Fibroblast of skin of scalp (primary cell): ENCODE results near the gene AGMO.

Source experiments
- DNase-seq: peaks from one replicate; pipeline ENCODE4 v3.0.0-alpha.2; 2013

The AGMO gene

DNA sequence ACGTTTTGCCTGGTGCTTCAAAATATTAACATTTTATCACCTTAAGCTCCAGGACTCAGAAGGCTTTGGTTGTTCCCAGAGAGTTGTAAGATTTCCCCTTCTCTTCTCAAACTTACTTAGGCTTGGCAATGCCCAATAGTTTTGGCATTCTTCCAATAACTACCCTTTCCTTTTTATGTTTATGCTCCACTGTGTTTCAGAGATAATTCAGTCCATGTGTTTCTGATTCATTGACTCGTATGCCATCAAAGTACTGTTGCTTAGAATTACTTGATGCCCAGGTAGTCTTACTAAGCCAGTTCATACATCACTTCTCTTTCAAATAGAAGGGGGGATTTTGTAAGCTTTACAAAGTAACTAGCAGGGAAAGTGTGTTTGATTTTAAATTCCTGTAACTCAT is 66.6 kb downstream of the AGMO start:
- DNase-seq = no peak

DNA sequence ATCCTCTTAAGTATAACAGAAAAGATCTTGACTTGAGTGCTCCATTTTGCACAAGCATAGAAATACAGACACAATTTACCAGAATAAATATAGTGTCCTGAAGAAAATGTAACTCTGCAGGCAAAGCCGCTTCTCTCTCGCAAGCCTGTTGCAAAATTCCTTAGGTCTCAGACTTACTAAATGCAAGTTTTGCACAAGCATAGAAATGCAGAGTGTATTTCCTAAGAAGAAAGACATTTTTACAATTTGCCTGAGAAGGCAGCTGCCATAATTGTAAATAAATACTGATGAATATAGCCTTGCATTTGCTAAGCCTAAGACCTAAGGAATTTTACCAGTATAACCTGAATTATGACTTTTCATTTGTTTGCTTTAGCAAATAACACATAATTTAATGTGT is 67.1 kb downstream of the AGMO start:
- DNase-seq = no peak

DNA sequence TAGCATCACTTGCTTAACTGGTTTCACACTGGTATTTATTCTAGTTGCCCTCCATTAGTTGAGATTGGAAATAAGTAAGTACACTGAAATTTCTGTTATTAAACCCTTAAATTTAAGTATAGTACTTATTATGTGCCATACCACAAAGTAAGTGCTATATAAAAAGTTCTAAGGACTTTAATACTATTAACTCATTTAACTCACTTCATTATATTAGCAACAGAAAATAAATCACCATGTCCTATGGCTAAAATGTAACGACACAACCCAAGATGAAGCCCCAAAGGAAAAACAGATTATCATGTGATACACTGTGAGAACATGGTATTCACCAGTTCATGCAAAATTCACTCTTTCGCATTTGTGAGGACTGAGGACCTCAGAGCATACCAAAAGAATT is 70.5 kb downstream of the AGMO start:
- no peak for DNase-seq

DNA sequence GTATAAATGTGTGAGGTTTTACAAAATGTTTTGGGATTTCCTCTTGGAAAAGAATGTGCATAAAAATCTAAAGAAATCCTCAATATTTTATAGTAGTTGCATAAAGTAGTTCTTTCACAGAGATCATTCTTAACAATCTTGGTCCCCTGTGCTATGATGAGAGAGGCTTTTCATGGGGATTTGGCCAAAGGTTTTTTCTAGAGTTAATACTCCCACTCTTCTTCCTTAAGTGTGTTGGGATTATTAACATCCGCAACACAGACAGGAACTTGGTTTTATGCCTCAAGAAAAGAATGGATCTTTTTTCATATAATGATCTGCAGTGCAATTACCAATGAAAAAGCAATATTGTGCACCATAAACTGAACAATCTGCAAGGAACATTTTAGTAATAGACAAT is 71.5 kb downstream of the AGMO start:
- no peak for DNase-seq

DNA sequence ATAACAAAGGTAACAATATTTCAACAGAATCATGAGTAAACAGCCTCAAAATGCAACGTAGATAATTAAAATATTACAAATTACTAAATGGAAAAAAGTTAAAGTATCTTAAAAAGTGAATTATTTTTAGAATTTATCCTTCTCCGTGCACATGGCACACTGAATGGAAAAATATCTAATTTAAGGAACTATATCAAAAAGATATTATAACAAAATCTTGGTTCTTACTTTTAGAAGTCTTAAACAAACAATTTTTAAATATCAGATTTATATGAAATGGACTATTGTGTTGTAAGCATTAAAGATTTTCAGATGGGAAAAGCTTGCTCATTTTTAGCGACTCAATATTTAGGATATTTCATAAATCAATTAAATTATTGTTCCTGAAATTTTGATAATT is 72.0 kb downstream of the AGMO start:
- DNase-seq = no peak

DNA sequence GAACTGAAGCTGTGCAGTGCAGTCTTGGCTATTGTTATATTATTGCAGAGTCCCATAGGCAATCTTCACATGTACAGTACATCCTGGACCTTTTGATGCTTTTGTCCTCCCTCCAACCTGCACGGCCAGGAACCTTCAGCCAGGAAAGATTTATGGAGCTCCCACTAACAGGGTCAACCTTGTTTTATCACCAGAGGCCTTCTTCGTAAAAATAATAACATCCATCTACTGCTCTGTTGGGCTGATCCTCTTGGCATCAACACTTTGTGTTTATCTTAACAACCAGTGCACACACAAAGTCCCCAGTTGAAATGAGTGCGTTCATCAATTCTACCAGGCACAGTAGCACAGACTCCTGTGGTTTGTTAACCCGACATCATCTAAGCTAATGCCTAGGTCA is 72.4 kb downstream of the AGMO start:
- DNase-seq = no peak

DNA sequence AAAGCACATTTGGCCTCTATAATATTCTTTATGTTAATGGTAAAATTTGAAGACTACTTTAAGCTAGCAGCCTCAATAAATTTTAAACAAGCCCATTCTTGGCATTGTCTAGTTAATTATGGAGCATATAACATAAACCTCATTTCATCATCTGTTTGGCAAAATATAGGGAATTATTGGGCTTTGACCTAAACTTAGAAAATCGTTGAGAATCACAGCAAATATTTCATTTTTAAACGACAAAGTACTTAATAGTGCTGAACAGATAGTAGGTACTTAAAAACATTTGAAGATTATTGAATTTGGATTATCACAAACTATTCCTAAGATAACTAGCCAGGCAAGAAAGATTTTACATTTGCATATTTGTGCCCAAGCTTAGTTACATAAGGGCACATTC is 73.4 kb downstream of the AGMO start:
- no peak for DNase-seq

DNA sequence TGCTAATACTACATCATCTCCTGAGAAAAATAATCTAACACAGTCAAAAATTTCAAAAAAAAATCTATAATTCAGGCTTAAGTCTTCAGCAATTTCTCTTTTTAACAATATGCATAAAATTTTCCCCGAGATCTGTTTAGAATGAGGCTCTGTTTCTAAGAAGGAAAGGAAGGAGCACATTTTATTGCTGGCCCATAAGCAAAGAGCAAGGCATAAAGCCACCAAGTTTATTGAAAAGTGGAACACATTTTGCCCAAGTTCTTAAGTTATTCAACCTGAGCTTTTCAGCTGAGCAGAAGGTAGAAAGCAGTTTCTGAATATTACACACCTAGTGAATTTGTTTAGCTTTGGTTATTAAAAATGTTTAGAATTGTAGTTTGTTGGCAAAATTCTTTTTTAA is 73.9 kb downstream of the AGMO start:
- DNase-seq = no peak

DNA sequence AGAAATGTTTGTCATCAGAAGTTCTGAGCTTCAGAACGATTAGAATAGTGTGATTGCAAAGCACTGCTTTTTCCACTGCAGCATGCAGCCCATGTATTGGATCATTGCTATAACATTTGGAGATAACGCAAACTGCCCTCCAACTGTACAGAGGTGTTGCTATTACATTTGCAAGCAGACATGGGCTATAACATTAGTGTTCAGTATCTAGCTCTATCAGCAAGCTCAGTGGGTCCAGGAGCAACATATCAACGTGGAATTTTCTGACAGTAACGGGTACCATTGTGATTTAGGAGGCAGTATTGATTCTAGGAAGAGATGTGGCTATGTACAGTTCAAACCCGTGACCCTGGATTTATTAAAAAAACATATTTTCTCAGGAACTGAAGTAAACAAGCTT is 75.8 kb downstream of the AGMO start:
- no peak for DNase-seq

DNA sequence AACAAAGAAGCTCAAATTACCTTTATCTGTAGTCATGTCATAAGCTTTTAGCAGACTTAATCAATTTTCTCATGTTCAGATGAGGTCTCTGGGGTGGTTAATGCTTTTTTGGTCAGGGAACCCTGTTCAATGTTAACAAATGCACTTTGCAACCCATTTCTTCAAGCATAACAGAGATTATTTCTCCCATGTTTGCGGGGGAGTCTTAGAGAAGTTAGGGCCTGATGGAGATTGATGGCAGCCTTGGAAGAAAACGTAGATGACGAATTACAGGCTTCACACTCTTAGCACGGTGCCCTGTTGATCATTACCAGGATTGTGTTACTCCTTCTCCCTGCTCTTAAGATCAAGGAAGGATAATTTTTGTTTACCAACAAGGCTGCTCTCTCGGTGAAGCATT is 76.4 kb downstream of the AGMO start:
- DNase-seq = no peak

DNA sequence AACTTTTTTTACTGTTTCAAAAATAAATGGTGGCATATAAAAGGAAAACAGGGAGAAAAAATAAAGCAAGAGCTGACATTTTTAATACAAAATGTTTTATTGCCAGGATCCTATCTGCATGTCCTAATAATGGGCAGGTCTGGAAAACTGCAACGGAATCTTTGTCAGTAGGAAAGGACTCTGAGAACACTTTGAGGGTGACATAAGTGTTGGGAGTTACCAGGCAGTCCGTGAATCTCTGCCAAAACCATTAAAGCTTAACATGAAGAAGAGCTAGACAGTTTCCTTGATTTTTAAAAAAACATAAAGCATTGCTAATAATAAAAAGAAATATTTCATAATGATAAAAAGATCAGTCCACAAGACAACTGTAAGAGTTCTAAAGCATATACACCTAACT is 80.7 kb downstream of the AGMO start:
- no peak for DNase-seq

DNA sequence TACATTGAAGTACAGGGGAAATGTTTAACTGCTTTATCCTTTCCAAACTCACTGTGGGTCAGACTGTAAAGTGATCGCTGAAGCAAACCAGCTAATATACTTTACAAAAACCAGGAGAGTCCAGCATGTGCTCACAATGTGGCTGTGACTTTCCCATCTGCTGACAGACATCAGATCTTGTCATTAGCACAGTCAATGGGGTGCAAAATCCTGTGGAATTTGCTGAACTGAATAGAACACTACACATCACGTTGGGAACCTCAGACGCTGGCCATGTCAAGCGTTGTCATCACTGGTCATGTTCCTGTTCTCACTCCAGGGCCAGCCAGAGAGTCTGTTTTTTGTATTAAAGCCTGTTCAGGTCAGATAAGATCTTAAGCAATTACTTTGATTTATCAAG is 83.4 kb downstream of the AGMO start:
- no peak for DNase-seq

DNA sequence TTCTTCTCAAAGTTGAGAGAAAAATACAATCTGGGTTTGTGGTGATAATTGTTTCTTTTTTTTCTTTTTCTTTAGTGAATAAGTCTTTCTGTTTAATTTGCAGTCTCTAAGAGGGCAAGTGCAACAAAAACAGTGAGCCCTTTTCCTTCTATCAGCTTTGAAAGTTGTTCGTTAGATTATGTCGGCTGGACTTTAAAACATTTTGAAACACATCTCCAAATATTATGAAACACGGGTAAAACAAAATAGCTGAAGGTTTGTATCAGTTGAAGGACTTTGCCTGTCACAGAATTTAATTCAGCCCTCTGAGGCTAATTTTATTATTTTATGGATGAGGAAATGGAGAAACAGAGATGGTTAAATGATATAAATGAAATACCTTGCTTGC is 85.3 kb downstream of the AGMO start:
- DNase-seq = no peak

DNA sequence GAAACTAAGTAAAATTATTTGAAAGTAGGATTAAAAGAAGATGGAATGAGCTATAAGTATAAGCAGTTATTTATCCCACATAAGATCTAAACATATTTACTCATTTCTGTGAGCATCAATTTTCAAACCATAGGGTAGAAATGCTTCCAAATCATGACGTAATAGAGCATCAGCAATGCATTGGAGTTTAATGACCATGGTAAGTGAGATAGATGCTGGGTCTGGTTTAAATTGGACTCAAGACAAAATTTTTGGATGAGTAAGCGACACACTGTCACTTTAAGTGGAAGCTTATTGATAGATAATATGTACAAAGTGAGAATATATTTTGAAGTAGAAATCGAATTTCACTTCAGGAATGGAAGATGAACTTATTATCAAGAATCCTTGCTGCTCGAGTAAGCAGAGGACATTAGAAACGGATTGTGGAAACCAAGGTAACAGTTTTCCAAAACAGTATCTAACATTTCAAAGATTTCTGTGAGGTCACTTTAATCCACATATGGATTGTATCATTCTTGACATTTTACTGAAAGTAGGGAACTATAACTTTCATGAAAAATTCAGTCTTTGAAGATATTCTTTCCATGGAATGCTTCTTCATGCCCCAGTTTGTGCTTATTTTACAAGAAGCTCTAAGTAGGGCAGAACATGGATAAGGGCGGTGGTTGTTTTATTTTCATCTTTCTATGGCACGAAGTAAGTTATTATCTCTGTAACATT is 85.8 kb downstream of the AGMO start:
- DNase-seq = no peak

DNA sequence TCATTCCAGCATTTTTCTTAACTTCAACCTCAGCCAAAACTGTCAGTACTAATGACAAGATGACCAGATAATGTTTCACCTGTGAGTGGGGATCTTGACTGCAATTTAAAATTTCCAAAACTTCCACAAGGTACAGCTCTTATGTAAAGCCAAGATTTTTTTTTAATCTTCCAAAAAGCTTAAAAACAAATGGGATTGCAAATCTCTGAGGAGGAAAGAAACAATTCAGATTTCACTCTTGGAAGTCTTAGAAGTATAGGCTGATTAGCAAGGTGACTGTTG is 90.2 kb downstream of the AGMO start:
- DNase-seq = no peak

DNA sequence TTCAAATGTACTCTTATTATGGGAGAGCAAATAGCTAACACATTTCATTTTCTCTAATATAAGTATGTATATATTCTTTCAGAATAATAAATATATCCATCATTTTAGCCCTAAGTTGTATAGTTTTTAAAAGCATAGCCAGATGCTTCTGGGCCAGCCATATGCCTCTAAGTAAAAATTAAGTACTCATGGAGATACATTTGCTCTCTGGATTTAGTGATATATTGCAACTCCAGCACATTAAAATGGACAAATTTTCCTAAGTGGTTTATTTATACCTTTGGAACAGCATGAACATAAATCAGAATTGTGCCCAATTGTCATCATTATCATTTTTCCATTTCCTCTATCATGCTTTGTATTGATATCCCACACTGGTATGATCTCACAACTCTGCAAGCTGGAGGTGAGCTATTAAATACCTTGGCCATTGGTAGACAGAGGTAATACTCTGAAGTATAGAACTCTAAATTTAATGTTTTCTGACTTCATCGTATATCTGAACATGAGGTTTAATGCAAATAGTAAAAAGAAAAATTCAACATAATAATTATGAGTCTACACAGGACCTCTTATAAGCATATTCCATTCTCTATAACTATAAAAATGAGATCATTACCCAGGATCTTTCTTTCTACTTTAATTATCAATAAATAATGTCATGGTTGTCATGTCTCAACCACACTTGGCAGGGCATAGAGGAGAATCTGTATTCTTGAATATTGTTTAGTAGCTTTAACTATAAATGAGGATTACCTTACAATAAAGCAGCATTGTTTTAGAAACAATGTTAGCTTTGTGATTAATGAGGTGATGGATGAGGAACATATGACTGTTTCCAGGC is 90.8 kb downstream of the AGMO start:
- DNase-seq = no peak

DNA sequence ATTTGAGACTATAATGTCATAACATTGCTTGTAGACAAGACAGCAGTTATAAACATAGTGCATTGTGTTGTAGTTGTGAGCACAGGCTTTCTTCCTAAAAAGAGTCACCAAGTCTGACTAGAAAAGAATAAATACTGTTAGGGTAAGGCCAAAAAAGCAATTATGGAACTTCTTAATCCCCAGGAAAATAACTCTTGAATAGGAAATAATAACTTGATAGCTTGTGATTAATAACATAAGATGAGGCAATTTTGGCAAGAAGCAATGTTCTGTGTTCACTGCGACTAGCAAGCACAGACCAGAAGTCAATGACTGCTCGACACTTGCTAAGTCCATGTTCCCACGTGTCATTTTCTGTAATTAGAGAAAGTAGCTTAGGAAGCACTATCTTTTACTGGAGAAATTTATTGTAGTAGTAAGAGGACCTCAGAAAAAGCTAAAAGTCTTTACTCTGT is 97.1 kb downstream of the AGMO start:
- no peak for DNase-seq

DNA sequence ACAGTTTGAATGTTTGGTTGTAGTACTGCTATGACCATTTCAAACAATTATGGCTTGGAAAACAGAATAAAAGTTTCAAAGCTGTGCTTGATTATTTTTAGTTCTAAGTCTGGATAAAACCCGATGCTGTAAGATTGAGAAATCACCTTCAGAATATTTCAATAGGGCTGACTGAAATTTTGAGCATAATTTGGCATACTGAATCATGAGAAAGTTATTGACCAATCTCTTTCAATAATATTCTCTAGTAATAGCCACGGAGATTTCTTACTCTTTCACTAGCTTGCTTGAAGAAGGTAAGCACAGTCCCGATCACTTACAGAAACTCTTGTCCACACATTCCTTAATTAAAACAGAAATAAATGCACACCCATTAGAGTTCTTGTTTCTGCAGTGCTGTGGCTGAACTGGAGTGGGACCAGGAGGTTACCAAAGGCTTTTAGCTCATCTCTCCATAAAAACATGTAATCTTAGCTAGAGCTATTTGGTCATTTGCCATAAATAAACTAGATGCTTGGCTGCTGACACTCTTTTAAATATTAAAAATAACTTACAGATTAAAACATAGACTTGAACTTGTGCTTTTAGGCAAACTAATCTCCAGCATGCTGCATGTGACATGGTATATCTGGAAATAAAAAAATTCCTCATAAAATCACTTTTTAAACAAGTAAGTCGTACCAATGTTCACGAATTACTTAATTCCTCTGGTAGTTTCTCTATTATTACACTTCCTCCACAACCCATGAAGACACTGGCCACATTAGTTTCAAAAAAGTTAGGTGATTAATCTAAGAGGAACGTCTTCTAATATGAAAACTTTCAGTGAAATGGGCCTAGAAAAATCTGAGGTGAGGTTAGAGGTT is 97.8 kb downstream of the AGMO start:
- peak; percentile 49 for DNase-seq

DNA sequence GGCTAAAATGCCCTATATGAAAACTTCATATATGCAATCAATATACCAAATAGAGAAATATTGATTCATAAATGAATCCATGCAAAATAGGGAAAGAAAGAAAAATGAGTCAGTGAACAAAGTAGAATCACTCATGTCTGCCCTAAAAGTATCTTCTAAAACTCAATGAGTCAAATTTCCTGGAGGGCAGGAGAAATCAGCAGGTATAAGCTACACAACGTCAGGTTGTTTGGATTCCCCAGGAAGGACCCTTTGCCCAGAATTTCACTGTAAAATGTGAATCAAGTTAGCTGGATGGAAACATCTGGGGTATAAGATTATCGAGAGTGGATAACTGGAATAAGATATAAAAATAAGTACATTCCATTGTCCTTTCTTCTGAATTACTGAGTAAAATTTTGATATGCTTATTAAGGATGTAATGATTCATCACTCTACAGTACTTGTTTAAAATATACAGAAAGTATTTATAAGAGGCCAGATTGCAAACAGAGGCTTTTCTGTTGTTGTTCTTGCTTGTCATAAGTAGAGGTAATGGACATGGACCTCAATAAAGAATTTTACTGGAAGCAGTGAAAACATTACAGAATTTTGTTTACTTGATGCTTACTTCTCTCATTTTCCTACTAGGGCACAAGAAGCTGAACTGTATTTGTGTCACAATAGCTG is 99.0 kb downstream of the AGMO start:
- DNase-seq = no peak

DNA sequence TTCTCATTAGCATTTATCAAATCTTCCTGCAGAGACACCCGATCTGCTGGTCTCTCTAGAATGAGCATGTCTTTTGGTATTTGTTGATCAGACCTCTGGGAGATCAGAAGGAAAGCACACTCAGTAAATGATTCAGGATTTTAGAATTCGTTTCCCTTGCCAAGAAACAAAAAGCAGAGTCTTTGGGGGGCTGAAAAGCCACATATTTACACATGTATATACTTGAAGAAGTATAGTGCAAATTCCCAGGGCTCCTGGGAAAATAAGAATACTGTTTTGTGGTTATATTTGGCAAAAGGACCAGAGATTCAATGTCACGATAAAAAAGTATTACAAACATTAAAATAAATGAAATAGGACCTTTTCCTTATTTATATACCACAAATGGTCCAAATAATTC is 100.2 kb downstream of the AGMO start:
- peak; percentile 98 for DNase-seq

DNA sequence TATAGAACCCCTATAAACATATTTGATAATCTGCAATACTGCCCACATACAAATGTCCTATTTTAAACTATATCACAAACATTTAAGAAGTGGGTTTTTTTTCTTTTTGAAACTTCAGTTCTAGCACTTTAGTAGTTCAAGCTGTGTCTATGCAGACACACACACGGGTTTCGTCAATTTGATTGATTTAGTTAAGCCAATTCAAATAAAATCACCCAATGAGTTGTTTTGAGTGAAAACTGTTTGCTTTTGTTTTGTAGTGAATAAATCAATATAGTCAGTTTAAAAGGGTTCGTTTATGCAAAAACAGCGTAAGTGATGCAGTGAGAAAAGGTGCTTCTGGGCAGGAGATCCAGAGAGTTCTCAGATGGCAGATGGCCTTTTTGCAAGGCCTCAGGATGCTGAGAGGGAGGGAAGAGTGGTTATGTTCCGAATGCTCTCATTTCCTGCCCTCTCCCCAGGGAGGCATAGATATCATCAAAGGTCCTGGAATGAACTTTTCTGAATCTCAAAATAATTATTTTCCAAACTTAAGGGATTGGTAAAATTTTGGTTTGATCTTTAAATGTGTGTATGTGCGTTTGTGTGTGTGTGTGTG is 102.7 kb downstream of the AGMO start:
- peak; percentile 58 for DNase-seq
